Stimulated activated CD8-positive, alpha-beta memory T cell treated with anti-CD3 and anti-CD28 coated beads, Interleukin-7, amount 100 ng/mL, for 48 hours (primary cell): Measurements from ENCODE around the gene KCTD10.
"Not testable (repeated sequence)": the region's sequence is repeated elsewhere in the genome, so short reads cannot be mapped to it uniquely, and the experiment has no call there.

Source experiments
- DNase-seq, 2 donors: peaks; one replicate each; pipeline ENCODE4 v3.0.0-alpha.2; 2020; ENCODE audit warnings: low read depth in 1 of 2; ENCODE audit errors: extremely low read depth in 1 of 2

KCTD10 gene

GRCh38 chr12:109422251-109422650 is 54.8 kb downstream of the KCTD10 start:
- DNase-seq: no peak

GRCh38 chr12:109421355-109422087 is 55.6 kb downstream of the KCTD10 start:
- no peak for DNase-seq

GRCh38 chr12:109418848-109419480 is 58.1 kb downstream of the KCTD10 start:
- no peak for DNase-seq

- not testable (repeated sequence) for DNase-seq
Observed at GRCh38 chr12:109406147-109406546, 71.0 kb downstream of the KCTD10 start.

- DNase-seq: not testable (repeated sequence)
Observed at GRCh38 chr12:109404841-109405240, 72.3 kb downstream of the KCTD10 start.
